Kasumi-1 (cell line): ENCODE results near the gene FBXW8.
A peak's percentile ranks its signal among the peaks of the same experiment; 100 is the strongest.

Experiments
- DNase-seq, 2 experiments: peaks; one replicate each; lab custom pipeline; 2025; lab: John Stamatoyannopoulos, UW

Gene FBXW8, protein sequence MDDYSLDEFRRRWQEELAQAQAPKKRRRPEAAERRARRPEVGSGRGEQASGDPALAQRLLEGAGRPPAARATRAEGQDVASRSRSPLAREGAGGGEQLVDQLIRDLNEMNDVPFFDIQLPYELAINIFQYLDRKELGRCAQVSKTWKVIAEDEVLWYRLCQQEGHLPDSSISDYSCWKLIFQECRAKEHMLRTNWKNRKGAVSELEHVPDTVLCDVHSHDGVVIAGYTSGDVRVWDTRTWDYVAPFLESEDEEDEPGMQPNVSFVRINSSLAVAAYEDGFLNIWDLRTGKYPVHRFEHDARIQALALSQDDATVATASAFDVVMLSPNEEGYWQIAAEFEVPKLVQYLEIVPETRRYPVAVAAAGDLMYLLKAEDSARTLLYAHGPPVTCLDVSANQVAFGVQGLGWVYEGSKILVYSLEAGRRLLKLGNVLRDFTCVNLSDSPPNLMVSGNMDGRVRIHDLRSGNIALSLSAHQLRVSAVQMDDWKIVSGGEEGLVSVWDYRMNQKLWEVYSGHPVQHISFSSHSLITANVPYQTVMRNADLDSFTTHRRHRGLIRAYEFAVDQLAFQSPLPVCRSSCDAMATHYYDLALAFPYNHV

DNA sequence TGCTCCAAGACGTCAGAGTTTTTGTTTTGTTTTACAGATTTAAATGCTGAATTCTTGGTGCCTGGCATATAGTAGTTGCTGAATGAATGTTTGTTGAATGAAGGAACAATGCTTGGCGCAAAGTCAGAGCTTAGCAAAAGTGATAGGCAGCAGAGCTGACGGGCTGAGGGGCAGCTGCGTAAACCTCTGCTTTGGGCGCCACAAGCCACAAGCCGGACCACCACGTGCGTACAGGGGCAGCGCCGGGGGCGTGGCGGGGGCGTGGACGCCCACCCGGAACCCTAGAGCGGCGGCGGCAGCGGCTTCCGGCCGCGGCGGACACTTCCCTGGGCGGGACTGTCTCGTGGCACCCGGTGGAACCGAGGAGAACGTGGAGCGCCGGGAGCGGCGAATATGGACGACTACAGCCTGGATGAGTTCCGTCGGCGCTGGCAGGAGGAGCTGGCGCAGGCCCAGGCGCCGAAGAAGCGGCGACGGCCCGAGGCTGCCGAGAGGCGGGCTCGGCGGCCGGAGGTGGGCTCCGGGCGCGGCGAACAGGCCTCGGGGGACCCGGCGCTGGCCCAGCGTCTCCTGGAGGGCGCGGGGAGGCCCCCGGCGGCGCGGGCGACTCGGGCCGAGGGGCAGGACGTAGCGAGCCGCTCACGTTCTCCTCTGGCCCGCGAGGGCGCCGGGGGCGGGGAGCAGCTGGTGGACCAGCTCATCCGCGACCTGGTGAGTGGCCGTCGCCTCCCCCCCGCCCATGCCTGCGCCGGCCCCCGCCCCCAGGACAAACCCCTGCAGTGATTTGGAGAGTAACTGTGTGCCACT is at the start of gene FBXW8:
FBXW8 (plus strand) TSS at position 306 of the 807 bp plus-strand sequence; CDS start at position 394, 88 bp downstream.
- DNase-seq = peak; percentile 52

DNA sequence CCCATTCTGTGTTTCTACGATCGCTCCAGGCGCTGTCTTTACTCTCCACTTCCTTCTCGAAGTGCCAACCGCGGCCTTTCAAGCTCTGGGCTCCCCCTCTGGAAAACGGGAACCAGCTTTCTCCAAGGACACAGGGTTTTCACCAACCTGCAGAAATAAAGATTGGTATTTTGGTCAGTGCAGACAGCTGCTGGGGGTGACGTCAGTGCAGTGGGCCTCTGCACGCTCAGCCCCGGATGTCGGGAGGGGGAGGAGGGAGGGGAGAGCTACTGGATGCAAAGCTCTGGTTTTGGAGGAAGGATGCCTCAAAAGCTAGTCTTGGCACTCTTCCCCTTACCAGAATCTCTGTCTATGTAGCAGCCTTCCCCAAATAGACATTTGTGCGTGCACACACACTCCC is 49.4 kb upstream of the FBXW8 start:
- peak; percentile 56 to 61 for DNase-seq

DNA sequence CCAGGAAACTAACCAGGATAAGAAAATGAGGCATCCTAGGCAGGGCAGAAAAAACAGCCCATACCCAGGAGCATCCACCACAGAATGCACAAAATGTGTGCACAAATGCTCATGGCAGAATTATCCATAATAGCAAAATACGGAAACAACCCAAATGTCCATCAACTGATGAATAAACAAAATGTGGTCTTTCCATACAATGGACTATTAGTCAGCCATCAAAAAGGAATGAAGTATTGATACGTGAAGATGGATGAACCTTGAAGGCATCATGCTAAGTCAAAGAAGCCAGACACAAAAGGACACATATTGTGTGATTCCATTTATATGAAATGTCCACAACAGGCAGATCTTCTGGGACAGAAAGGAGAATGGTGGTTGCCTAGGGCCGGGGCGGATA is 48.6 kb upstream of the FBXW8 start:
- no peak for DNase-seq

DNA sequence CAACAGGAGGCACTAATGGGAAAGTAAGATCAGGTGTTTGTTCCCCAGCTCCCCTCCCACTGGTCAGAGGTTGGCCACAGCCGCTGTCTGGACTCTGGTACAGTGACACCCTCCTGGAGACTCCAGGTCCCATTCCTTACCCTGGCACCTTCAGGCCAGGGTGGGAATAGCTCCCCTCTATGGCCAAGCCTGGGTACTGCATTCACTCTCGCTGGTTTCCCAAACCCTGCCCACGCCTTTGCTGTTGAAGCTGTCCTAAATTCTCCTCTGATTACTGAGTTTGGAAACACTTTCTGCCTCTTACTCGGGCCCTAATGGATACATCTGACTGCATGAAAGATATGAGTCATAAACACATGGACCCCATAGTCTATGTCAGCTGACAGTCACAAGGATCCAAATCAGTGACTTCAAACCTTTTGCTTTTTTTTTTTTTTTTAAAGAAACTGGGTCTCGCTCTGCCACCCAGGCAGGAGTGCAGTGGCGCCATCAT is 47.4 kb upstream of the FBXW8 start:
- DNase-seq = no peak

DNA sequence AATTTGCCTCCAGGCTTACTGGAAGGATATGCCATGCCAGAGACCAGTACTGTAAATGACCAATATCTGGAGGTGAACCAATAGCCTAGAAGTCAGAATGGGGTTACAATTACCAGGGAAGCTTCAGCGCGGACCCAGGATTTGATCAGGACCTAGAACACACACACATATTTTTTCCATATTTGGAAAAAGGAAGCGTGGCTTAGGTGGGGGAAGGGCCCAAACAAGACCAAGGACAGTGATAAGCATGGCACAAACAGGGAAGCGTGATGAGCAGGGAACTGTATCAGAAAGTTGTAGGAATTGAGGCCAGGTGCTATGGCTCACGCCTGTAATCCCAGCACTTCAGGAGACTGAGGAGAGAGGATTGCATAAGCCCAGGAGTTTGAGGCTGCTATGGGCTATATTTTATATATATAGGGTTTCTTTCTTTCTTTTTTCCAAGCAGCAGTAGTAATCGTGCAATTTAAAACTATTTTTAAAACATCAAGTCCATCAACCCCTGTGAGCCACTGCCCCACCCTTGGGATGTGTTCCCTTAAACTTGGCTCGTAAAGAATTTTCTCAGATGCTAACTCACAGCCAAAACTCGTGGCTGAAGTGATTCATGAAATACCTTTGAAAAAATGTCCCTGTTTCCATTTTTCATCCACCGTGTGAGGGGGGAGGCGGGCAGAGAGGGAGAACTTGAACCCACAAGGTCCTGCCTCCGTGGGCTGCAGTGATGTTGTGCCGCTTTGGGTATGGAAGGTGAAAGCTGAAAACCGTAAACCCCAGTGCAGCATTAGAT is 46.2 kb upstream of the FBXW8 start:
- DNase-seq = no peak

DNA sequence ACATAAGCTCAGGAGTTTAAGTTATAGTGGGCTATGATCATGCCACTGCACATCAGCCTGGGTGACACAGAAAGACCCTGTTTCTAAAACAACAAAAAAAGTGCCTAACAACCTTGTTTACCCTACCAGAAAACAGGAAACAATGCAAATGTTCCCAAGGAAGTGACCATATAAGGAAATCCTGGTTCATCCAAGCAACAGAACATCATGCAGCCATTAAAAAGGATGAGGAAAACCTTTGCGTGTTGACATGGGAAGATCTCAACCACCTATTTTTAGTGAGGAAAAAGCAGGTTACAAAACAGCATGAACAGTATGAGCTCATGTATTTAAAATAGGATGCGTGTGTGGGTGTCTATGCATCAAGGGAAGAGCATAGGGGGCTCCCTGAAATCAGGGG is 43.2 kb upstream of the FBXW8 start:
- no peak for DNase-seq

DNA sequence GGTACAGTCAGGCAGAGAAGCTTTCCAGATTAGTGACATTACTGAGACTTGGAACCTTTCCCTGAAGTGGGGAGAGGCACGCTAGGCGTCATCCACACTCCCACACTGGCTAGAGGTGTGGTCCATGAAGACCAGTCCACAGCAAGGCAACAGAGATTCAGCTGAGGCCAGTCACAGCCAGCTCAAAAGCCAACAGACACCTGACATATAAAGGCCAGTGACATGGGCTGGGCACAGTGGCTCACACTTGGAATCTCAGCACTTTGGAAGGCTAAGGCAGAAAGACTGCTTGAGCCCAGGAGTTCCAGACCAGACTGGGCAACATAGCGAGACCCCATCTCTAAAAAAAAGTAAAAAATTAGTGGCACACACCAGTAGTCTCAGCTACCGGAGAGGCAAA is 40.4 kb upstream of the FBXW8 start:
- DNase-seq = no peak

DNA sequence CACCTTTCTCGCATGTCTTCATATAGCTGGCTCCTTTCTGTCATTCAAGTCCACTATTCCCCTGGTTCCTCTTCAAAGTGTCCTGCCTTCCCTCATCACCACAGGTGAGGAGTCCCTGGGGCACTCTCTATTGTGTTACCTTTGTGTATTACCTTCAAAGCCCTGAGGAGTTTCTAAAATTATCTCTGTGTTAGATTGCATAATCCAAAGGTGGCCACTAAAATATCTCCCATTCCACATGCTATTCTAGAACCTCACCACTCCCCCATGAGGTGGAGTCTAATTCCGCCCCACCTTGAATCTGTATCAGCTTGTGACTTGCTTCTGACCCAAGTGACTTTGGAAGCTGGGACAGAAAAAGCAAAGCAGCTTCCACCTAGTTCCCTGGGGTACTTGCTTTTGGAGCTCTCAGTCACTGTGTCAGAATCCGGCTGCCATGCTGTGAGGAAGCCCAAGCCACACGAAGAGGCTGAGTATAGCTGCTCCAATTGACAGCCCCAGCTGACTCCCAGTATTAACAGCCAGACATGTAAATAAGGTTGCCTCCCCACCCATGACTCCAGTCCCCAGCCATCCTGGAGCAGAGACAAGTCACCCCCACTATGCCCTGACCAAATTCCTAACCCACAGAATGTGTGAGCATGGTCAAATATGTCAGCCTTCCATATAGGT is 36.3 kb upstream of the FBXW8 start:
- DNase-seq = no peak

DNA sequence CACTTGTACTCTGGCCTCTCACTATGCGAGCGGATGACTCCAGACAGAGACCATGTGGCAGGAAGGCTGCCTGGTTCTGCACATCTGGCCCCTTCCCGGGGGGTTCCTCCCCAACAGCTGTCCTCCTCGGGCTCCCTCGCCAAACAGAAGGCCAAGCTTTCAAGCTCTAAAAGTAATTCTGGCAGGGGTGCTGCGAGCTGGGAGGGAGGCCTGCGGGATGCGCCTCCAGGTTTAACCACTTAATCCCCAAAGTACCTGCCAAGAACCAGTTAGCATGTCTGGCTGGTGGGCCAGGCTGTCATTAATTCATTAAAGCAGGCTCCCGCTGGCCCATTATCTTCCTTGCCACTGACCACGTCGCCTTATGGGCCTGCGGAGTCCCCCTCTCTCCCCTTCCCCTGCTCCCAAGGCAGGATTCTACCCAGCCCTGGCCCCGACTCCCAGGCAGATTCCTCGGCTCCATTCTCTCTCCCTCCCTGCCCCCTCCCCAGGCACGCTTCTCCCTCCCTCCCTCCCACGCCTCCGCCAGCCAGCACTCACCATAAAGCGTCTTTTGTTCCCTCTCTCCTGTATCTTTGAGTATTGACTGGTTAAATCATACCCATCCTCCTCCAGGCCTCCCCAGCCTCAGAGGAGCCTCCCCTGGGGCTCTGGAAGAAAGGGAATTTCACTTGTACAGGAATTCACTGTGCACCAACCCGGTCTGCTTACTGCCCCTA is 34.4 kb upstream of the FBXW8 start:
- DNase-seq = no peak

DNA sequence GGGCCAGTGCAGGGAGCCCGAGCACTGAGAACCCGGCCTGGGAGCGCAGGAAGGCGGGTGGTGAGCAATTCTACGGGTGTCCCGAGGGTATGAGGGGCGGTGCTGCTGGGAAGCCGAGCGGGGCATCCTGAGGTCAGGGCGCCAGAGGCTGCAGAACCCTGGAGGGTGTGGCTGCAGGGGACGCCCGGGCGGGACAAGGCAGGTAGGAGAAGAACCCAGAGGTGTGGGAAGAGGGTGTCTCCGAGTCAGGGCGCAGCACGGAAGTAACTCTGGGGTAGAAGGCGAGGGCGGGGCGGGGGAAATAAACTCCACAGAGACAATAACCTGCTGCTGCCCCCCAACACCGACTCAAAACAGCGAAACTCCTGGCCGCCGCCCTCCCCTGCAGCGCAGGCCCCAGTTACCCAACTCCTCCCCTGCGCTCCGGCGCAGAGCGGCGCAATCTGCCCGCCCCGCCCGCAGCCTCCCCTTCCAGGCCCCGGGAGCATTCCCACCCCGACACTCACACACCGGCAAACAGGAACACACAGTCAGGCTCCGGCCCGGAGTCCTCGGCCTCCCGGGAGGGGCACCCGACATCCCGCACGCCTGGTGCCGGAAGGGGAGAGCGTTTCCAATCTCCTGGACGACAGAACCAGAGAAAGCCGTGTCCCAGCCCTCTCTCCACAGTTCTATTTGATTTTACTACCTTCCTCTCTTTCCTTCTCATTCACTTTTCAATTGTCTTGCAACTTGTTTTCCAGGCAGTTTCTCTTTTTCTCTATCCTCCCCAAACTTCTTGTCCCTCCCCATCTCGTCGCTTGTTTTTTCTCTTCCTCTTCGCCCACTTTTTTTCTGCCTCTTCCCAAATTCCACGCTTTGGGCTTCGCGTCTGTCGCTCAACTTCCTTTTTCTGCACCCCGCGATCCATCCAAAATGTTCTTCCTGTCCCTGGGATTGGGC is 31.9 kb upstream of the FBXW8 start:
- peak in 1 of 2 experiments; percentile 16 for DNase-seq

DNA sequence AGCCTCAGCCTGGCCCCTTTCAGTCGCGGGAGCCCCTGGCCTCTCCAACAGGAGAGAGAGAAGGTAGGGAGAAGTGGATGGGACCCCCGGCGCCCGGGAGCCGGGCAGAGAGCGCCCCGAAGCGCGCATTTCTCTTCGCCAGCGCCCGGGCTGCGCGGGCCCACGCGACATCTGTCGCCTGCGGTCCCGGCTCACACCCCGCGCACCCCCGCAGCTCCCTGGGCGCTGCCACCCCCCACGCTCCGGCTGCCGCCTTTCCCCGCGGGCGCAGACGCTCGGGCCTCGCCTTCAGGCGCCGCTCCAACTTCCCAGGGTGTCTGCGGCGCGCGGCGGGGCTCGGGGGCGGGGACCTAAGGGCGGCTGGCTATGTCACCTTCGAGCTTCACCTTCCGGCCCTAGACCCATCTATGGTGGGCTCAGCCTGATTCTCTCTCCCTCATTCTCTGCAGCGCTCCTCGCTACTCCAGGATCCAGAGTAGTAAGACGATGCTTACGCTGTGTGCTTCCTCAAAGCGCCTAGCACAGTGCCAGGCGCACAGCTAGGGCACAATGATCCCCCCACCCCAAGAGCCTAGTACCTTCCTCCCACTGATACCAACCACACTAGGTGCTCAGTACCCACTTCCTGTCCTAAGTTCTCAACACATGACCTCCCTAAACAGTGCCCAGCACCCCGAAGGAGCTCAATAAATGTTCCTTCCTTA is 31.1 kb upstream of the FBXW8 start:
- no peak for DNase-seq

DNA sequence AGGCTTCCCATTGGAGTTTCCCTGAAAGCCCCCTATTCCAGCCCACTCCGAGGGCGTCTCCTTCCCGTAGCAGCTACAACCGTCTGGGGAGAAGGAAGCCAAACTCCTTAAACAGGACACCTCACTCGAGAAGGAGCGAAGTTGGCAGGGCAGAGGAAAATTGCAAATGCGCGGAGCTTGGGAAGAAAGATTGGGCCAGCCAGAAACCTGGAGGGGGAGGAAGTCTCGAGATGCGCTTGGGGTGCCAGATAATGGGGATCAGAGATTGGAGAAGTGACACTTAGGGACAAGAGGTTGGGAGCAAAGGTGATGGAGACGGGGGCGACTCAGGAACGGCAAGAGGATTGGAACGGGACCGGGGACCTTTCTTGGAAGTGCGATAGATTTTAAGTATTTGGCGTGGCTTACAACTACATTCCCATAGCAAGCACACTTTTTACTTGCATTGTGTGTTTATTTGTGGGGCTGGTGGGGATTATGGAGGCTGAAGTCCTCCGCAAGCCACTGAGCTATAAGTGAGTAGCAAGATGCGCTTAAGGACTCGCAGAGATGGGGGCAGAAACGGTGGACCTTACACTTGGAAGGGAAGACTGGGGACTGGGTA is 30.4 kb upstream of the FBXW8 start:
- no peak for DNase-seq

DNA sequence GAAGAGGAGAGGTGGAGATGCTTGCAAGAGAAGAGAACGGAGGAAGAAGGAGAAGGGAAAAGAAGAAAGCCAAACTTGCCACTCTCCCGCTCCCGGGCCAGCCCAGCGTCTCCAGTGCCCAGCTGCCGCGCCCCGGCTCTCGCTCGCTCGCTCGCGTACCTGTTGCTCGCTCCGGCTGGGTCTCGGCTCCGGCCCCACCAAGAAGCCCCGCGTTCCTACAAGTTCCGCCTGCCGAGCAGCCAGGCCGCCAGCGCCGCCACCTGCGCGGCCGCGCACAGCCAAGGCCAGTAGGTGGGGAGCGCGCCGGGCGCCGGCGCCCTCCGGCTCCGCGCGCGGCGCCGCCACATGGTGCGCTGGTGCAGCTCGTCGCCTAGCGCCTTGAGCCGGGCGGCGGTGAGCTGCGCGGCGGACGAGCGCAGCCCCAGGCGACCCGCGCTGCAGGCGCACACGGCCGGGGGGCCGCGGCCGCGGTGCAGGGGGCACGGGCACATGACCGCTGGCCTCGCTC is 29.9 kb upstream of the FBXW8 start:
- DNase-seq = no peak

DNA sequence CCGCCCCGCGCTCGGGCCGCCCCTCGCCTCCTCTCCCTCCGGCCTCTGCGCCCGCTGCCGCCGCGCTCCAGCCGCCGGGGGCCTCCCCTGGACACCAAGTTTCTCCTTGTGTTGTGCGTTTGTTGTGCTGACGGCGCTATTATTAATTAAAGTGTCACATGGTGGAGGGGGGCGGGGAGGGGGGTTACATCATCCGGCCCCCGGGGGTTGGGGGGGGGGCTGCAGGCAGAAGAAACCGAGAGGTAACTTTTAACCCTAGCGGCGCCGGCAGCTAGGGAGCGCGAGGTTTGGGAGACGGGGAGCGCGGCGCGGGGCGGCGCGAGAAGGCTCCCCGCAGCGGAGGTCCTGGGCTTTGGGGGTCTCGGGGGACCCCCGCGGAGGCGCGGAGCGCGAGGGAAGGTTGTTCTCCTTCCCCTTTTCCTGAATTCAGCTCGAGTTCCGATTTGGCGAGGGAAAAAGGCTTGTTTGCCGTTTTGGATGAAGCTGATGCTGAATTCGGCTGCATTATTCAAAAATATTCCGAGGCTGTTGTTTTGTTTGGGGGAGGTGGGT is 29.3 kb upstream of the FBXW8 start, which contains the start of gene HRK:
HRK (minus strand) TSS at position 117 of the 552 bp plus-strand sequence. CDS start 134 bp downstream, outside the sequence.
- no peak for DNase-seq

DNA sequence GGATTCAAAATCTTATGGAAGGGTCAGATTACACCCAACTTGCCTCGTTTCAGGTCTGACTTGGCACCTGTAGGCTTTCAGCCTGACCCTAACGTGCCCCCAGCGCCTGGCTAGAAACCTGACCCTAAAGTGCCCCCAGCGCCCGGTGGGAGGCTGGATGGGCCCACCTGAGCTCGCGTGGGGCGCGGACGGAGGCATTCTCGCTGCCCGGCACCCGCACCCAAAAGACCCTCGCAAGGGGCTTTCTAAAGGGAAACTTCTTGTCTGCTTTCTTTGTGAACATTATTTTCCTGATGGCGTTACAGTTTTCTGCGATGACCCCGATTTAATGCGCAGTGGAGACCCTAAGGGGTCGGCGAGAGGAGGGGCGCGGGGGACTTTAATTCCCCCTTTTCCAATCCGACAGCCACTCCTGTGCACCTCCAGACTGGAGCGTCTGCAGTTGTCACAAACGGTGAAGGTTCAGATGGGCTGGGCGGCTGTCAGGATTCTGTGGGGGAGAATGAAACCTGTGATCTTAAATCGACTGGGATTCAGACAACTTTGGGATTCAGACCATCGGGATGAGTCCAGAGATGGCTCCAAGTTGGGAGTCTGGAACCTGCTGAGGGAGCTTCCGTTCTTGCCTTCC is 28.8 kb upstream of the FBXW8 start:
- DNase-seq = no peak

DNA sequence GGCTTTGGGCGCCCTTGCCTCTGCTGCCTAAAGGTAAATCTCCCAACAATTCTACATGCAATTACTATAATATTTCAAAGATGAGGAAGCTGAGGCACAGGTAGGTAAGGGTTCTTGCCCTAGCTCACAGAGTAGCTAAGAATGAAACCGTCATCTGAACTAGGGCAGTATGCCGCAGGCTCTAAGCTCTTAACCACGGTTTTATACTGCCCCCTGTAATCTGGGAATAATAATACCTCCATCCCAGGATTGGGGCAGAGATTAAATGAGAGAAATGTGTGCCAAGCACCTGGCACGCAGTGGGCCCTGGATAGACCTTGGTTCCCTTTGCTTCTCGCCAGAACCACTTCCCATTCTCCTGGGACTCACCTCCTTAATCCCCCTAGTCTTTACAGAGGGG is 28.0 kb upstream of the FBXW8 start:
- no peak for DNase-seq

DNA sequence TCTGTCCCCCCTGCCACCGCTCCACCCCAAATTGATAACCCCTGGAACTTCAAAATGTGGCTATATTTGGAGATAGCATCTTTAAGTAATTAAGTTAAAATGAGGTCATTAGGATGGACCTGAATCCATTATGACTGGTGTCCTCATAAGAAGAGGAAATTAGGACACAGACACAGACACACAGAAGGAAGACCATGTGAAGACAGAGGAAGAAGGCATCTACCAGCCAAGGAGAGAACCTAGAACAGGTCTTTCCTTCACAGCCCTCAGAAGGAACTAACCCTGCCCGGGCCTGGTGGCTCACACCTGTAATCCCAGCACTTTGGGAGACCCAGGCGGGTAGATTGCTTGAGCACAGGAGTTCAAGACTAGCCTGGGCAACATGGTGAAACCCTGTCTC is 25.9 kb upstream of the FBXW8 start:
- no peak for DNase-seq
